Esophagus muscularis mucosa (tissue), 3 donors: Measurements from ENCODE around the gene EFNB3.

ENCODE experiments used
- CTCF ChIP-seq, 3 experiments: fragments of 200-600 bp in 2 of 3; fragments of 450-650 bp in 1 of 3; sonication (generic) in 2 of 3; IDR thresholded peaks; one replicate each; pipeline ENCODE4 v1.5.1; 2017 to 2019; ENCODE audit warnings: antibody characterized with exemption in 3 of 3, mild to moderate bottlenecking in 2 of 3, moderate library complexity in 1 of 3
- EP300 ChIP-seq: sonication (generic); formaldehyde crosslinking; IDR thresholded peaks from one replicate; pipeline ENCODE4 v1.6.1; 2017; ENCODE audit warnings: antibody characterized with exemption

GRCh38 chr17:7739746-7740145 lies 34.7 kb downstream of the EFNB3 start:
- no peak for TF ChIP-seq EP300
- TF ChIP-seq CTCF (IDR thresholded peaks at IDR 0.05), result no peak
